A549 (cell line): ENCODE results near the gene ZC3H12D.

Experiments
- CEBPB ChIP-seq, 2 experiments: fragments of >200 bp in 1 of 2; sonication (Bioruptor Twin) in 1 of 2; formaldehyde crosslinking in 1 of 2; IDR thresholded peaks; 2 replicates each; pipeline ENCODE4 v1.6.1; 2012 to 2016
- EHMT2 ChIP-seq: fragments of 200-600 bp; sonication (generic); IDR thresholded peaks from 2 replicates; pipeline ENCODE4 v1.6.1; 2016; ENCODE audit warnings: antibody characterized with exemption, low read depth, mild to moderate bottlenecking, moderate library complexity
- ELK1 ChIP-seq: fragments of 150-350 bp; IDR thresholded peaks from 2 replicates; pipeline ENCODE4 v1.6.1; 2014; ENCODE audit warnings: low read depth, mild to moderate bottlenecking, low read length
- ESRRA ChIP-seq: fragments of 150-350 bp; IDR thresholded peaks from 2 replicates; pipeline ENCODE4 v1.6.1; 2014; ENCODE audit warnings: mild to moderate bottlenecking, low read length, borderline replicate concordance
- HOXB5 ChIP-seq: fragments of 250-450 bp; sonication (Bioruptor Pico); IDR thresholded peaks from 2 replicates; pipeline ENCODE4 v1.5.0; 2020; ENCODE audit warnings: mild to moderate bottlenecking, moderate library complexity
- POLR2A ChIP-seq: IDR thresholded peaks from 2 replicates; pipeline ENCODE4 v1.6.1; 2012; ENCODE audit warnings: mild to moderate bottlenecking, low read length
- RAD21 ChIP-seq, 2 experiments: fragments of >200 bp in 1 of 2; sonication (Bioruptor Twin) in 1 of 2; formaldehyde crosslinking in 1 of 2; IDR thresholded peaks in 1 of 2; conservative IDR thresholded peaks in 1 of 2; 2 replicates in 1 of 2; 3 replicates in 1 of 2; pipeline ENCODE4 v1.6.1; 2012 to 2018; ENCODE audit warnings: inconsistent platforms in 1 of 2
- RFX5 ChIP-seq: fragments of 450-650 bp; IDR thresholded peaks from 2 replicates; pipeline ENCODE4 v1.7.1; 2014; ENCODE audit warnings: antibody characterized with exemption, mild to moderate bottlenecking, moderate library complexity
- SREBF2 ChIP-seq: fragments of 450-650 bp; IDR thresholded peaks from 2 replicates; pipeline ENCODE4 v1.6.1; 2014; ENCODE audit warnings: mild to moderate bottlenecking, moderate library complexity
- TF ChIP-seq, protein P1 (sequence below): fragments of >200 bp; sonication (Bioruptor Twin); formaldehyde crosslinking; IDR thresholded peaks from 3 replicates; pipeline ENCODE4 v1.5.1; 2016

- TF ChIP-seq HOXB5 (CRISPR knock-in tag) (no peak), EHMT2 (no peak), ESRRA (no peak), POLR2A (no peak), RAD21 (conservative IDR thresholded peaks at IDR 0.05 in 1 of 2, IDR thresholded peaks at IDR 0.05 in 1 of 2) (no peak), ELK1 (no peak), RFX5 (no peak), CEBPB (IDR thresholded peaks at IDR 0.05) (no peak), SREBF2 (no peak)
- TF ChIP-seq, protein P1, sequence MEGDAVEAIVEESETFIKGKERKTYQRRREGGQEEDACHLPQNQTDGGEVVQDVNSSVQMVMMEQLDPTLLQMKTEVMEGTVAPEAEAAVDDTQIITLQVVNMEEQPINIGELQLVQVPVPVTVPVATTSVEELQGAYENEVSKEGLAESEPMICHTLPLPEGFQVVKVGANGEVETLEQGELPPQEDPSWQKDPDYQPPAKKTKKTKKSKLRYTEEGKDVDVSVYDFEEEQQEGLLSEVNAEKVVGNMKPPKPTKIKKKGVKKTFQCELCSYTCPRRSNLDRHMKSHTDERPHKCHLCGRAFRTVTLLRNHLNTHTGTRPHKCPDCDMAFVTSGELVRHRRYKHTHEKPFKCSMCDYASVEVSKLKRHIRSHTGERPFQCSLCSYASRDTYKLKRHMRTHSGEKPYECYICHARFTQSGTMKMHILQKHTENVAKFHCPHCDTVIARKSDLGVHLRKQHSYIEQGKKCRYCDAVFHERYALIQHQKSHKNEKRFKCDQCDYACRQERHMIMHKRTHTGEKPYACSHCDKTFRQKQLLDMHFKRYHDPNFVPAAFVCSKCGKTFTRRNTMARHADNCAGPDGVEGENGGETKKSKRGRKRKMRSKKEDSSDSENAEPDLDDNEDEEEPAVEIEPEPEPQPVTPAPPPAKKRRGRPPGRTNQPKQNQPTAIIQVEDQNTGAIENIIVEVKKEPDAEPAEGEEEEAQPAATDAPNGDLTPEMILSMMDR, result no peak
Observed at GRCh38 chr6:149458806-149459205, 26.0 kb downstream of the ZC3H12D start.
